SK-N-SH (cell line): ENCODE measurements around the gene BCL7C. TPM values are rescaled to one million over a fixed set of nuclear protein-coding genes. Genes with fewer than 3 reads are reported as not detected.
A peak's percentile ranks its signal among the peaks of the same experiment; 100 is the strongest.

Experiments
- CTCF ChIA-PET: fragments of 300-600, 350-600 bp; formaldehyde crosslinking; extraction: SDS; loops from one replicate; lab custom pipeline; 2021; lab: Yijun Ruan, JAX
- POLR2A ChIA-PET: fragments of 350-600 bp; sonication (Branson Sonifier 250); formaldehyde crosslinking; extraction: SDS; loops from one replicate; lab custom pipeline; 2020; ENCODE audit warnings: antibody characterized with exemption, inconsistent platforms; lab: Yijun Ruan, JAX
- DNase-seq: peaks from one replicate; pipeline ENCODE4 v3.0.0; 2012
- H2AFZ ChIP-seq: fragments of 200-600 bp; sonication (generic); 2 replicates; pipeline ENCODE4 v1.8.1; 2016; ENCODE audit warnings: antibody characterized with exemption, mild to moderate bottlenecking, low read depth
- H3F3A ChIP-seq: fragments of 200-600 bp; sonication (generic); replicated peaks from 2 replicates; pipeline ENCODE3; 2016; ENCODE audit warnings: antibody characterized with exemption, mild to moderate bottlenecking; ENCODE audit not compliant: insufficient read depth
- H3K27ac ChIP-seq, 2 experiments: fragments of 200-500 bp in 1 of 2; fragments of 200-600 bp in 1 of 2; sonication (Bioruptor generic) in 1 of 2; sonication (generic), shearing (Covaris generic) in 1 of 2; 2 replicates each; pipeline versions ENCODE4 v1.5.1 to v1.6.1; 2014 to 2016; ENCODE audit warnings: low read depth in 2 of 2, inconsistent platforms in 1 of 2, low read length in 1 of 2, mild to moderate bottlenecking in 1 of 2, mixed read lengths in 1 of 2
- H3K27me3 ChIP-seq: fragments of 200-600 bp; sonication (generic), shearing (Covaris generic); 2 replicates; pipeline ENCODE4 v1.6.1; 2016; ENCODE audit warnings: mixed run types; ENCODE audit not compliant: insufficient read depth
- H3K36me3 ChIP-seq, 2 experiments: fragments of 200-500 bp in 1 of 2; fragments of 200-600 bp in 1 of 2; sonication (Bioruptor generic) in 1 of 2; sonication (generic) in 1 of 2; replicated peaks in 1 of 2; 2 replicates each; pipeline versions ENCODE3 to v1.5.1; 2014 to 2016; ENCODE audit warnings: low read length in 1 of 2, mild to moderate bottlenecking in 1 of 2; ENCODE audit not compliant: insufficient read depth in 2 of 2, control insufficient read depth in 1 of 2
- H3K4me1 ChIP-seq, 2 experiments: fragments of 200-500 bp in 1 of 2; fragments of 200-600 bp in 1 of 2; sonication (Bioruptor generic) in 1 of 2; sonication (generic), shearing (Covaris generic) in 1 of 2; 2 replicates each; pipeline versions ENCODE4 v1.5.1 to v1.6.1; 2014 to 2016; ENCODE audit warnings: low read depth in 1 of 2, low read length in 1 of 2, mixed run types in 1 of 2; ENCODE audit not compliant: insufficient read depth in 2 of 2, control insufficient read depth in 1 of 2
- H3K4me2 ChIP-seq: fragments of 200-600 bp; sonication (generic), shearing (Covaris generic); 2 replicates; pipeline ENCODE4 v1.6.1; 2017; ENCODE audit warnings: mixed run types
- H3K4me3 ChIP-seq, 2 experiments: fragments of 200-500 bp in 1 of 2; fragments of 200-600 bp in 1 of 2; sonication (Bioruptor generic) in 1 of 2; sonication (generic), shearing (Covaris generic) in 1 of 2; 2 replicates each; pipeline versions ENCODE4 v1.5.1 to v1.8.1; 2014 to 2016; ENCODE audit warnings: low read depth in 2 of 2, inconsistent platforms in 1 of 2, low read length in 1 of 2, mild to moderate bottlenecking in 1 of 2, mixed read lengths in 1 of 2, moderate library complexity in 1 of 2
- H3K79me2 ChIP-seq: fragments of 200-600 bp; sonication (generic); 2 replicates; pipeline ENCODE4 v1.8.1; 2017; ENCODE audit warnings: mild to moderate bottlenecking; ENCODE audit not compliant: insufficient read depth
- H3K9ac ChIP-seq: fragments of 200-600 bp; sonication (generic); 2 replicates; pipeline ENCODE4 v1.6.1; 2017; ENCODE audit warnings: mixed run types
- H3K9me2 ChIP-seq: fragments of 200-600 bp; sonication (generic); 2 replicates; pipeline ENCODE4 v1.6.1; 2017; ENCODE audit warnings: mixed run types
- H3K9me3 ChIP-seq: fragments of 200-600 bp; sonication (generic); 2 replicates; pipeline ENCODE4 v1.6.1; 2017; ENCODE audit warnings: mixed run types, mild to moderate bottlenecking, moderate library complexity
- H4K20me1 ChIP-seq: fragments of 200-600 bp; sonication (generic); 2 replicates; pipeline ENCODE4 v1.6.1; 2017; ENCODE audit warnings: mild to moderate bottlenecking, mixed run types; ENCODE audit not compliant: insufficient read depth
- CHD2 ChIP-seq: fragments of 150-350 bp; IDR thresholded peaks from 2 replicates; pipeline ENCODE4 v1.6.1; 2018; ENCODE audit warnings: low read length; ENCODE audit not compliant: partially characterized antibody
- FOSL2 ChIP-seq: IDR thresholded peaks from 2 replicates; pipeline ENCODE4 v1.4.0; 2012; ENCODE audit warnings: low read depth, mild to moderate bottlenecking, moderate library complexity, borderline replicate concordance
- FOXJ3 ChIP-seq: sonication (generic); formaldehyde crosslinking; IDR thresholded peaks from 2 replicates; pipeline ENCODE4 v1.5.1; 2020; ENCODE audit warnings: mild to moderate bottlenecking, missing genetic modification reagents
- FOXM1 ChIP-seq: IDR thresholded peaks from 2 replicates; pipeline ENCODE4 v1.4.0; 2012; ENCODE audit warnings: low read depth, mild to moderate bottlenecking
- GABPA ChIP-seq: IDR thresholded peaks from 2 replicates; pipeline ENCODE4 v1.4.0; 2012; ENCODE audit warnings: low read depth, mild to moderate bottlenecking
- GATA2 ChIP-seq: sonication (generic); formaldehyde crosslinking; IDR thresholded peaks from 2 replicates; pipeline ENCODE4 v1.5.0; 2020; ENCODE audit warnings: mild to moderate bottlenecking, missing genetic modification reagents
- MEF2A ChIP-seq: IDR thresholded peaks from 2 replicates; pipeline ENCODE4 v1.4.0; 2012; ENCODE audit warnings: low read depth, borderline replicate concordance
- NFIC ChIP-seq: IDR thresholded peaks from 2 replicates; pipeline ENCODE4 v1.4.0; 2012; ENCODE audit warnings: borderline replicate concordance
- NRF1 ChIP-seq: IDR thresholded peaks from 2 replicates; pipeline ENCODE4 v1.6.1; 2012; ENCODE audit warnings: low read depth, mild to moderate bottlenecking, low read length
- POLR2AphosphoS5 ChIP-seq: IDR thresholded peaks from 2 replicates; pipeline ENCODE4 v1.6.1; 2012; ENCODE audit warnings: low read depth, low read length
- RCOR1 ChIP-seq: fragments of 150-350 bp; IDR thresholded peaks from 2 replicates; pipeline ENCODE4 v1.6.1; 2017; ENCODE audit warnings: antibody characterized with exemption, low read length
- RFX5 ChIP-seq: IDR thresholded peaks from 2 replicates; pipeline ENCODE4 v1.6.1; 2012; ENCODE audit warnings: mild to moderate bottlenecking, improper control_type of control experiment, low read length
- RXRA ChIP-seq: IDR thresholded peaks from 2 replicates; pipeline ENCODE4 v1.4.0; 2012; ENCODE audit warnings: low read depth, mild to moderate bottlenecking, borderline replicate concordance
- SMC3 ChIP-seq: IDR thresholded peaks from 2 replicates; pipeline ENCODE4 v1.6.1; 2012; ENCODE audit warnings: low read depth, low read length, improper control_type of control experiment
- YY1 ChIP-seq: IDR thresholded peaks from 2 replicates; pipeline ENCODE4 v1.4.0; 2012; ENCODE audit warnings: low read depth, mild to moderate bottlenecking
- WGBS: methylation state at CpG from one replicate; pipeline ENCODE4 v1.1.6; 2017; ENCODE audit warnings: low lambda C conversion rate; 5-methylcytosine and 5-hydroxymethylcytosine counted together
- polyA plus RNA-seq, 3 experiments: library from polyadenylated mRNA; depleted of rRNA; stranded (reverse); fragments of >200 nt; gene quantifications; 2 replicates each; pipeline ENCODE4 v1.2.3, GENCODE V29; 2012
- TF ChIP-seq, protein P1 (sequence below): IDR thresholded peaks from 2 replicates; pipeline ENCODE4; 2012
- TF ChIP-seq, protein P2 (sequence below): fragments of 200-600 bp; sonication (generic); IDR thresholded peaks from 2 replicates; pipeline ENCODE4 v1.6.1; 2017; ENCODE audit warnings: antibody characterized with exemption, mild to moderate bottlenecking, moderate library complexity
- TF ChIP-seq, protein P3 (sequence below): fragments of 150-350 bp; IDR thresholded peaks from 2 replicates; pipeline ENCODE4 v1.6.1; 2016; ENCODE audit warnings: mild to moderate bottlenecking, low read depth, low read length
- TF ChIP-seq, protein P4 (sequence below): fragments of 150-350 bp; IDR thresholded peaks from 2 replicates; pipeline ENCODE4 v1.6.1; 2017; ENCODE audit warnings: antibody characterized with exemption, low read length, low read depth, borderline replicate concordance
- TF ChIP-seq, protein P5 (sequence below): IDR thresholded peaks from 2 replicates; pipeline ENCODE4 v1.4.0; 2012; ENCODE audit warnings: low read depth

BCL7C gene
- polyA plus RNA-seq, 1 of the 3 experiments (the other 2 are of a cell fraction) = 56.3 TPM

DNA sequence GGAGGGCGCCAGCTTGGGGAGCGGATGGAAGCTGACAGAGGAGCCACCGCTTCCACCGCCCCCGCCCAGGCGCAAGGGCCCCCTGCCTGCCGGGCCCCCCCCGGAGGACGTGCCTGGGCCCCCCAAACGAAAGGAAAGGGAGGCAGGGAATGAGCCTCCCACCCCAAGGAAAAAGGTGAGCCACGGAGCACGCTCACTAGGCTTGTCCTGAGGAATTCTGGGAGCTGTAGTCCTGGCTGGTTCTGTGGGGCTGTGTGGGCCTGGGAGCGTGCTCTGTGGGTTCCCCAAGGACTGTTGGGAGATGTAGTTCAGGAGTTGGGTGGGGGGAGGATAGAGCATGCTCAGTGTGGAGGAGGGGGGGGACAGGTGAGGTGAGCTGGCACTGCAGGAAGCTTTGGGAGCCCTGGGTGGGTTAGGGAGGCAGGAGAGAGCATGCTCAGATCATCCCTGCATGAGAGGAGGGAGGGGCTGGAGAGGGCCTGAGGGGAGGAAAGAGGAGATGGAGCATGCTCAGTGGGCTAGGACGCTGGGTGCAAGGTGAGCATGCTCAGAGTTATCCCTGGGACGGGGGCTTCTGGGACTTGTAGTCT is 34.0 kb upstream of the BCL7C start:
- 45% methylated on average over 7 of the region's 15 CpGs for WGBS
- Histone ChIP-seq H3K27me3 (no peaks in the 10 kb centered on the region), H3K79me2 (peaks cover 14% of the 10 kb centered on the region), H4K20me1 (no peaks in the 10 kb centered on the region), H3K4me3 (no peak overlapping the region; a peak in 1 of 4 replicates), H3K4me1 (peaks cover 0 to 23% of the 10 kb centered on the region in 2 experiments; a peak in 1 of 4 replicates), H3K36me3 (peaks cover 25 to 55% of the 10 kb centered on the region in 2 experiments), H2AFZ (no peak overlapping the region), H3K9ac (no peak overlapping the region)
- CTCF ChIA-PET = interaction anchor here (1.3 to 4.6 kb wide), 4 partner anchors 14 to 83 kb away, joined by 3 to 39 read pairs (median 10); no protein-coding TSS in a partner anchor
- POLR2A ChIA-PET = interaction anchor here (1.0 to 1.2 kb wide), 3 partner anchors 14 to 190 kb away, joined by 3 to 4 read pairs (median 4); partner anchors contain the start of gene KAT8
- TF ChIP-seq CHD2 (peak; percentile 53), NRF1 (peak; percentile 86), POLR2AphosphoS5 (no peak)
- TF ChIP-seq, all 33 proteins: peak for 2
- Histone ChIP-seq H3K27ac (peak overlapping the region in 1 of 2 experiments; percentile 58; a peak in 1 of 4 replicates), H3F3A (no peaks in the 10 kb centered on the region), H3K4me2 (peak overlapping the region; percentile 41; the same call in 1 of the 2 replicates), H3K9me3 (no peaks in the 10 kb centered on the region), H3K9me2 (no peaks in the 10 kb centered on the region)
- peak; percentile 95 for DNase-seq

DNA sequence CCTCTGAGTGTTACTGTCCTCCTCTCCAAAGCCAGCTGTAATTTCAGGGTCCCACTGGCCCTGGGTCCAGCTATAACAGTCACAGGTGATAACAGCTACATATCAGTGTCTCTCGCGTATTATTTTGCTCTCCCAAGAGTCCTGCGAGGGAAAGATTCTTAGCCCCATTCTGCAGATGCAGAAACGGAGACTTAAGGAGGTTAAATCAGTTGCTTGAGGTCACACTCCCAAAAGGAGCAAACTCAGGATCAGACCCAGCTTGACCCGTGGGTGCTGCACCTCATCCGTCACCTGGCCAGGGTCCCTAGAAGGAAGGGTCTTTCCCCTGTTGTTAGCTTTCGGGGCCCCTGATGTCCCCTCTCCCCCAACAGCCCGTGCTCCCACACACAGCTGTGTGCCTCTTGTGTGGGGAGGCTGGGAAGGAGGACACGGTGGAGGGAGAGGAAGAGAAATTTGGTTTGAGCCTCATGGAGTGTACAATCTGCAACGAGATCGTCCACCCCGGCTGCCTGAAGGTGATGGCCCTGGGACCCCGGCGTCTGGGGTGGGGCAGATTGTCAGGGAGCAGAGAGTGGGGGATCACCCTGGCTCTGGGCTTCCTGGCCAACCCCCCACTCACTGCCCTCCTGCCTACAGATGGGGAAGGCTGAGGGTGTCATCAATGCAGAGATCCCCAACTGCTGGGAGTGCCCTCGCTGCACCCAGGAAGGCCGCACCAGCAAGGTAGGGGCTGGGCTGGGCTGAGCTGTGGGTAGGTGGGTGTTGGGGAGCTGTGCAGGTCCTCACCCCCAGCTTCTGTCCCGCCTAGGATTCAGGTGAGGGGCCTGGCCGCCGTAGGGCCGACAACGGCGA is 33.3 kb upstream of the BCL7C start:
- Histone ChIP-seq H3K9me3 (no peaks in the 10 kb centered on the region), H3K27me3 (no peaks in the 10 kb centered on the region), H4K20me1 (no peaks in the 10 kb centered on the region), H2AFZ (no peak overlapping the region), H3K4me3 (no peak overlapping the region; a peak in 2 of 4 replicates), H3K27ac (no peak overlapping the region), H3K79me2 (peaks cover 14% of the 10 kb centered on the region), H3K9me2 (no peaks in the 10 kb centered on the region), H3F3A (peaks cover 1% of the 10 kb centered on the region), H3K36me3 (peaks cover 22 to 51% of the 10 kb centered on the region in 2 experiments), H3K4me1 (peaks cover 0 to 23% of the 10 kb centered on the region in 2 experiments; a peak in 1 of 4 replicates), H3K9ac (no peak overlapping the region), H3K4me2 (peak overlapping the region; percentile 41; the same call in 1 of the 2 replicates)
- DNase-seq = no peak
- POLR2A ChIA-PET = interaction anchor here (1.0 to 1.2 kb wide), 3 partner anchors 15 to 190 kb away, joined by 3 to 4 read pairs (median 4); partner anchors contain the start of gene KAT8
- WGBS = 94% methylated on average over 7 of the region's 22 CpGs
- TF ChIP-seq POLR2AphosphoS5 = no peak
- TF ChIP-seq, protein P1, sequence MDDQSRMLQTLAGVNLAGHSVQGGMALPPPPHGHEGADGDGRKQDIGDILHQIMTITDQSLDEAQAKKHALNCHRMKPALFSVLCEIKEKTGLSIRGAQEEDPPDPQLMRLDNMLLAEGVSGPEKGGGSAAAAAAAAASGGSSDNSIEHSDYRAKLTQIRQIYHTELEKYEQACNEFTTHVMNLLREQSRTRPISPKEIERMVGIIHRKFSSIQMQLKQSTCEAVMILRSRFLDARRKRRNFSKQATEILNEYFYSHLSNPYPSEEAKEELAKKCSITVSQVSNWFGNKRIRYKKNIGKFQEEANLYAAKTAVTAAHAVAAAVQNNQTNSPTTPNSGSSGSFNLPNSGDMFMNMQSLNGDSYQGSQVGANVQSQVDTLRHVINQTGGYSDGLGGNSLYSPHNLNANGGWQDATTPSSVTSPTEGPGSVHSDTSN = no peak
- TF ChIP-seq RXRA = no peak
- TF ChIP-seq FOSL2 = no peak
- TF ChIP-seq, protein P2, sequence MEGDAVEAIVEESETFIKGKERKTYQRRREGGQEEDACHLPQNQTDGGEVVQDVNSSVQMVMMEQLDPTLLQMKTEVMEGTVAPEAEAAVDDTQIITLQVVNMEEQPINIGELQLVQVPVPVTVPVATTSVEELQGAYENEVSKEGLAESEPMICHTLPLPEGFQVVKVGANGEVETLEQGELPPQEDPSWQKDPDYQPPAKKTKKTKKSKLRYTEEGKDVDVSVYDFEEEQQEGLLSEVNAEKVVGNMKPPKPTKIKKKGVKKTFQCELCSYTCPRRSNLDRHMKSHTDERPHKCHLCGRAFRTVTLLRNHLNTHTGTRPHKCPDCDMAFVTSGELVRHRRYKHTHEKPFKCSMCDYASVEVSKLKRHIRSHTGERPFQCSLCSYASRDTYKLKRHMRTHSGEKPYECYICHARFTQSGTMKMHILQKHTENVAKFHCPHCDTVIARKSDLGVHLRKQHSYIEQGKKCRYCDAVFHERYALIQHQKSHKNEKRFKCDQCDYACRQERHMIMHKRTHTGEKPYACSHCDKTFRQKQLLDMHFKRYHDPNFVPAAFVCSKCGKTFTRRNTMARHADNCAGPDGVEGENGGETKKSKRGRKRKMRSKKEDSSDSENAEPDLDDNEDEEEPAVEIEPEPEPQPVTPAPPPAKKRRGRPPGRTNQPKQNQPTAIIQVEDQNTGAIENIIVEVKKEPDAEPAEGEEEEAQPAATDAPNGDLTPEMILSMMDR = no peak
- no peak for TF ChIP-seq MEF2A
- TF ChIP-seq SMC3 = no peak
- TF ChIP-seq, protein P3, sequence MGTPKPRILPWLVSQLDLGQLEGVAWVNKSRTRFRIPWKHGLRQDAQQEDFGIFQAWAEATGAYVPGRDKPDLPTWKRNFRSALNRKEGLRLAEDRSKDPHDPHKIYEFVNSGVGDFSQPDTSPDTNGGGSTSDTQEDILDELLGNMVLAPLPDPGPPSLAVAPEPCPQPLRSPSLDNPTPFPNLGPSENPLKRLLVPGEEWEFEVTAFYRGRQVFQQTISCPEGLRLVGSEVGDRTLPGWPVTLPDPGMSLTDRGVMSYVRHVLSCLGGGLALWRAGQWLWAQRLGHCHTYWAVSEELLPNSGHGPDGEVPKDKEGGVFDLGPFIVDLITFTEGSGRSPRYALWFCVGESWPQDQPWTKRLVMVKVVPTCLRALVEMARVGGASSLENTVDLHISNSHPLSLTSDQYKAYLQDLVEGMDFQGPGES = no peak
- TF ChIP-seq, protein P4, sequence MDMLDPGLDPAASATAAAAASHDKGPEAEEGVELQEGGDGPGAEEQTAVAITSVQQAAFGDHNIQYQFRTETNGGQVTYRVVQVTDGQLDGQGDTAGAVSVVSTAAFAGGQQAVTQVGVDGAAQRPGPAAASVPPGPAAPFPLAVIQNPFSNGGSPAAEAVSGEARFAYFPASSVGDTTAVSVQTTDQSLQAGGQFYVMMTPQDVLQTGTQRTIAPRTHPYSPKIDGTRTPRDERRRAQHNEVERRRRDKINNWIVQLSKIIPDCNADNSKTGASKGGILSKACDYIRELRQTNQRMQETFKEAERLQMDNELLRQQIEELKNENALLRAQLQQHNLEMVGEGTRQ = no peak
- no peak for TF ChIP-seq RCOR1
- no peak for TF ChIP-seq NFIC
- no peak for TF ChIP-seq GABPA
- TF ChIP-seq FOXM1 = no peak
- TF ChIP-seq, protein P5, sequence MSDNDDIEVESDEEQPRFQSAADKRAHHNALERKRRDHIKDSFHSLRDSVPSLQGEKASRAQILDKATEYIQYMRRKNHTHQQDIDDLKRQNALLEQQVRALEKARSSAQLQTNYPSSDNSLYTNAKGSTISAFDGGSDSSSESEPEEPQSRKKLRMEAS = no peak
- TF ChIP-seq FOXJ3 (CRISPR knock-in tag) = no peak
- no peak for TF ChIP-seq GATA2 (CRISPR knock-in tag)
- no peak for TF ChIP-seq YY1
- no peak for TF ChIP-seq RFX5
- no peak for TF ChIP-seq CHD2
- CTCF ChIA-PET = interaction anchor here (0.6 to 4.6 kb wide), 5 partner anchors 15 to 82 kb away, joined by 3 to 39 read pairs (median 10); no protein-coding TSS in a partner anchor
